NCI-H2171 treated with DMSO at 0.1 percent for 48 hours (cell line): ENCODE results near the gene SDK2.

Experiments used
- DNase-seq: peaks from one replicate; lab custom pipeline; 2025; lab: John Stamatoyannopoulos, UW

The SDK2 gene

DNA sequence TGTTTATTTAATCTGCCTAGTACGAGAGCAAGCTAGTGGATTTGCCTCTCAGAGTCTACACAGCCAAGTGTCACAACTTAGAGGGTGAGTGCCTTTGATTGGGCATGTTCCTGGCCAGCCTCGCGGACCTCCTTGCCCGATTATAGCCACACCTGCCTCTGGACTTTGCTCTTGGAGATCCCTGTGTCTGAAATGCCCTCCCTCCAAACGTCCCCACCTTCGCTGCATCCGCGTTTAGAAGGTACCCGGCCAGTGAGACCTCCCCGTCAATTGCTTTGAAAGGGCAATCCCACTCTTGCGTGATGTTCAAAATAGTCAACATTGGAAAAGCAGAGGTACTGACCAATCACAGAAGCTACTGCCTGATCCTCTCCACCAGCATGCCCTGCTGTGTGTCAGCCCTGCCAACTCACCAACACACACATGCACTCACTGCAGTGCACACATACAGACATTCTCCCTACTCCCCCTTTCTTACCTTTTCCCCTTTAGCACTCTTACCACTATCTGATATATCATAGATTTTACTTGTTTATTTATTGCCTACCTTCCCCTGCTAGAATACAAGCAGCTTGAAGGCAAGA lies 6.5 kb upstream of the SDK2 start:
- no peak for DNase-seq

DNA sequence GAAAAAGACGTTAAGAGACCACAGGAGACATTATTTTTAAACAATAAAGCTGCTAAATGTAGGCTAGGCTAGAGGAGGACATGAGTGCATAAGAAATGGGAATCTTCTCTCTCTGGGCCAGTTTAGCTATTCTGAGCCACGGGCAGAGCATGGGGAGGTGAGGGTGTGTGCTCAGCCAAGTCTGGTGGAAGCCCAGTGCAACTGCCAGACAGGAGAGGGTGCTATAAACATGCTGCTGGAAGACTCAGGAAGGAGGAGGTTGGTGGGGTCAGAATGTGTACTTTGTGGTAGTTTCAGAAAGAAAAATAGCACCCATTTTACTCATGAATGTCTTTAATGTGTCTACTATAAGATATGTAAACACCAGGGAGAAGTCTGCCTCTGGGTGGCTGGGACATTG lies 5.9 kb upstream of the SDK2 start:
- DNase-seq, result peak; percentile 23

DNA sequence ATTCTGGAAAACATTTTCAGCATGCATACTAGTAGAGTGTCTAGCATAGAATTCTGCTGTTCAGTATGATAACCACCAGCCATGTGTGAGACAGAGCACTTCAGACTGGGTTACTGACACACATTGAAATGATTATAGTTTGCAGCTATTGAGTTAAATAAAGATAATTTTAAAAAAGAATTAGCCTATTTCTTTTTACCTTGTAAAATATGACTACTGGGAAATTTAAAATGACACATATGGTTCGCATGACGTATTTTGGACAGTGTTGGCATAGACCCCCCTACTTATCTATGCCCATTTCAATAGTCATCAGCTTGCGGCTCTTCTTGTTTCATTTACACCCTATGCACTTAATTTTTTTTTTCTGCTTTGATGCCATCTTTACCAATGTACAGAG lies 4.7 kb upstream of the SDK2 start:
- DNase-seq, result no peak

DNA sequence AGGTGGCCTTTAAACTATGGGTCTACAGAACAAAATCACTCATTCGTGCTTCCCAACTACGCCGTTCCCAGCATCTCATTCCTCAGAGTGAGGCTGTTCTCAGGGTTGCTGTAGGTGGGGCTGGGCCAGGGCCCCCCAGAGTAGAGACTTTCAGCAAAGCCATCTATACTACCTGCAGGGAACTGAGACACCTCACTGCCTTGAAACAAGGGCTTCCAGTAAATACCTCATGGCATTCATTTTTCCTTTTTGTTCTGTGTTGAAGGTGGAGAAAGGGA lies 4.2 kb upstream of the SDK2 start:
- no peak for DNase-seq

DNA sequence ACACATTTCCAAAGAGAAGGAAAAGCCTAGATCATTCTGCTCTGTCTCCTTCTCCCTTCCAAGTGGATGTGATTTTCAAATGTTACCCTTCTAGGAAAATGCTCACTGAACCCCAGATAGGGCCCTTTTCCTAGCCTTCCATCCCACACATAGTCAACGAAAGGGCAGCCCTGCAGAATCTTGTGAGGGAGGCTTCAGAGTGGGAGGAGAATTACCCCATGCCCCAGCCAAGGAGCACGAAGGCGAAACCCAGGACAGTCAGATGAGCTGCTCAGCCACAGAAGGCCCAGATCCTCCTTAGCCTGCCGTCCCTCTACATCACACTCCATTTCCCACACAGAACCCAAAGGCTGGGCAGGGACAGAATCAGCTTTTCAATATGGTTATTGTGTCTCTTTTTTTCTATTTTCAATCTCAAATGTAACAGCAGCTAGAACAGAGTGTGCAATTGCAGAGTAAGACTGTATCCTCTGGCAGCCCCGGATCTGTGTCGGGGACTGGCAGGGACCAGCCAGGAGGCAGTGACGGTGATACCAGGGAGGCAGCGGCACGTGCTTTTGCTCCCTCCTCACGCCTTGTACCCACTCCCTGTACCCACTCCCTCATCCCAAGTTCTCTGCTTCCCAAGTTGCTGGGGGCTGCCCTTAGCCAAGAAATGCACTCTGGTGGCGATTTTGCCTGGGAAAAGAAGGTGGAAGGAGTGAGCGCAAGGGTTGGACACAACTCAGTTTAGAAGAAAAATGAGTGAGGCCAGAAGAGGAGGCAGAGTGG lies 3.7 kb upstream of the SDK2 start:
- no peak for DNase-seq

DNA sequence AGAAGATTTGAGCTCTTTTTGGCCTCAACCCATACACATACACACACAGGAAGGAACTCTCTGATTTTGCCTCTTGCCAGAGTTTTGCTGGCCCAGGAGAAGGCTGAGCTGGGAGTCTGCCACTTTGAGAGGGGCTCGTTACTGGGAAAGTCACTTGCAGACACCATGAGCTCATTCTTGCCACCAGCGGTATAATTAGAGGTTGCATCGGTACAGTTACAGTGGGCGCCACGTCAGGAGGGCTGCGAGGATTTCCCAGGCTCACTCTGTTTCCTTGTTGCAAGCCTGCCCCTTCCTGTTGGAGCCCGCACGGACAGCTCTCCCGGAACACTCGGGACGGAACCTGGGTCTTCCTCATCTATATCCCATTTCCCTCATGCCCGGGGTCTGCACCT lies 3.1 kb upstream of the SDK2 start:
- DNase-seq, result no peak

DNA sequence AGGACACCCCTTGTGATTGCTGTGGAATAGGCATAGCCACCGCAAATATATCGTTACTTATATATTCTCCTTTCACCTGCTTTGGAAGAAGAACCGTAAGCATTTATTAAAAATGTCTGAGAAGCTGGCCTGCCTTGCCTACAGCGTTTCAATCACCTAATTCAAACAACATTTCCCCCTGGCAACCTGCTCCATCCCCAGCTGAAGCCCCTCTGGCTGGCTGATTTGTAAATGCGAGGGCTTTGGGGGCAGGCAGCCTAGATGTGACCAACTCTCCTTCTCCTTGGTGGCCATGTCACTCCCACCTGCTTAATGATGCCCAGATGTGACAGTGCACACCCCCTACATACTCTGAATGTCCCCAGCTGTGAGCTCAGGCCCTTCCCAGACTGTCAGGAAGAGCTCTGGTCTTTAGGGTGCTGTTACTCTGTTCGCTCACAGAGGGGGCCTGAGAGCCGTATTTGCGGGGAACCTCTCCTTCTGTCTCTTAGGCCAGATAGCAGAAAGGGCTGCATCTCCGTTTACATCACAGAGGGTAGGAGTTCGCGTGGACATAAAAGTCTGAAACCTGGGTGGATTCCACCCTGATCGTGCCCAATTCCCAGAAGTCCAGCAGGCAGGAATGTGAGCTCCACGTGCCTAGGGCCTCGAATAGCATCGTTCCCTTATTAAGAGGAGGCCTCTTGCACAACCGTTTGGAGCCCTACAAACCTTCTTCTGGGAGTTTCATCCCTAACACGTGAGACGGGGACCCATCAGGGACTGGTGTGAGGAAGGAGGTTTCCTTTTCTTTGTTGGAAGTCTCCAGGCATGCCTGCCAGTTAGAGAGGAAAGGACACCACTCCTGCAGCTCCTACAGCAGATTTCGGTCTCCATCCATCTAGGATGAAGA lies 2.4 kb upstream of the SDK2 start:
- DNase-seq, result peak; percentile 25

DNA sequence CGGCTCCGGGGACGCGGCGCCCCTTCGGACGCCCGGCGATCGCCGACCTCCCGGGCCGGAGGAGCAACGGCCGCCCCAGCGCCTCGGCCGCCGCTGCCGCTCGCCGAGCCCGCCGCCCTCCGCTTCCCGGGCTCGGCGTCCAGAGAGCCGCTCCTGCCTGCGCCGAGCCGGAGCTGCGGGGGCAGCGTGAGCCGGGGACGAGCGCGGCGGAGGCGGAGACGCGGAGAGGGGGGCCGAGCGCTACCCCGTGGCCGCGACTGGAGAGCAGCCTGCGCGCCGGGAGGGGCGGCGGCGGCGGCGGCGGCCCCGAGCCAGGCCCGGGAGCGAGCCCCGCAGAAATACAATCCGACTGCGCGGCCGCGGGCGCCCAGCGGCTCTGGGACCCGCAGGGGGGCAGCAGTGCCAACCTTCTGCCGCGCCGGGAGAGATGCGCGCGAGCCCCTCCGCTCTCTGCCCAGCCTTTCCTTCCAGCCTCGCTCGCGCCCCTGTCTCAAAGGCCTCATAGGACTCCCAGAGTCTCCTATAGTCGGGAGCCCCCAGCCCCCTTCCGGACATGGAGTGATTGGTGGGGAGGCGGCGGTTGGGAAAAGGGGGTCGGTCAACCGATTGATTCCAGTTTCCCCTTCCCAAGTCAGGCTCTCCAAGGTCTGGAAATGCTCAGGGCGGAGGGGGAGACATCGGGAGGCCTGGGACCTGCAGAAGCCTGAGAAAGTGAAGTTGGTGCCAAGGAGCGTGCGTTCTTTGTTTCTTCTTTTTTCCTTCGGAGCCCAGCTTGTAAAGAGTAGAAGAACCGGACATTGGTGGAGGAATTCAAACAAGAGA lies 1.0 kb upstream of the SDK2 start:
- peak; percentile 63 for DNase-seq

DNA sequence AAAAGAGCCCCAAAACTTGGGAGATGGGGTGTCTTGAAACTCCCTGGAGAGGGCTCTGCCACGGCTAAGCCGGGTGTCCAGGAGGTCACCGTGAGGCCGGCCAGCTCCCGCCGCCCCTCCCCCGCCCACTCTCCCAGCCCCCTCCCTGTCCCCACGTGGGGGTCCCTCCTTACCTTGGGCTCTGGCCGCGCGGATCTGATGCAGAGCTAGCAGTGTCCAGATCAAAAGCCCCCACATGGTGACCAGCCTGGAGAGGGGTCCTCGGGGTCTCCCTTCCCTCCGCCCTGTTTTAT lies 447 bp downstream of the SDK2 start:
- no peak for DNase-seq

DNA sequence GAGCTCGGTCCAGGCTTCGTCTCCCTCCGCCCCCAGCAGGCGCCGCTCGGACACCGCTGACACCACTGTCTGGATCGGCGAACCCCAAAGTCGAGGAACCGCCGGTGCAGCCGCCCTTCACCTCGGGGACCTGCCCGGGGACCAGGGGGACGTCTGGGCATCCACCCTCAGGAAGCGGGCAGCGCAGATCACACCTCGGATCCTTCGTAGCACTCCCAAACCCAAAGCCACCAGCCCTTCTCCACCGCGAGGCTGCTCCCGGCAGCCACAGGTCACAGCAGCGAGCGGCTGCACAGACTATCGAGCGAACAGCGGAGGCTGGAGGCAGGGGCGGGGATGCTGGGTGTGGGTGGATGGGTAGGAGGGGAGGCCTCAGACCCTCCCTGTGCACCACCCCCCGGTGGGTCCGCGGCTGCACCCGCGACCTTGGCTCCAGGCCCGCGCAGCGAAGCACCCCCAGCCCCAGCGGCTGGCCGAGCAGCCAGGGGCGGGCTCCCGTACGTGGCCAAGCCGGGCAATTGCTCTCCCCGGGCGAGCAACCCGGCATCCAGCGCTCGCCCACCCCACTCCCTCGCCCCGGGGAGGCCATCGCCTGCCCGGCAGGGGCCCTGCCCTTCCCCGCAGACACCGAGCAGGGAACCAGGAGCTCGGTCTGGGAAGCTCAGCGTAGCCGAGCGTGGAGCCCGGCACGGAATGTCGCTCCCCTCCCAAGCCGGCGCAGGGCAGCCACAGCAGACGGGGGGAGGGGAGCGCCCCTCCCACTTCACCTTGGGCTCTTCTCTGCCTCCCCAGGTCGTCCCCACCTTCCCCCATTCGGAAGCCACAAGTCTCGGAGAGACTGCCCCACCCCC lies 1.0 kb downstream of the SDK2 start:
- DNase-seq, result peak; percentile 36

DNA sequence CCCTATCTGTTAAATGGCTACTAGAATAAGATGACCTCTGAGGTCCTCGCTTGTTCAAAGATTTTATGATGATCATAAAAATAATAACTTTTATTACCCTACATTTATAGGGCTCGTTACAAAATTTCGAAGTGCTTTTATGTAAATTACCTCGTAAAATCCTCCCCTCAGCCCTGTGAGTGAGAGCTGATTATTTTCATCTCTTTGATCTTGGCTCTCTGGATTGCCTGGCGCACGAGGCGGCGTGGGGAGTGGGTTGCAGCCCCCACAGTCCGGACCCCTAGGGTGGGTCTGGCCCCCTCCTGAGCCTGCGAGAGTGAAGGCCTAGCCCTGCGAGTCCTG lies 1.6 kb downstream of the SDK2 start:
- no peak for DNase-seq

DNA sequence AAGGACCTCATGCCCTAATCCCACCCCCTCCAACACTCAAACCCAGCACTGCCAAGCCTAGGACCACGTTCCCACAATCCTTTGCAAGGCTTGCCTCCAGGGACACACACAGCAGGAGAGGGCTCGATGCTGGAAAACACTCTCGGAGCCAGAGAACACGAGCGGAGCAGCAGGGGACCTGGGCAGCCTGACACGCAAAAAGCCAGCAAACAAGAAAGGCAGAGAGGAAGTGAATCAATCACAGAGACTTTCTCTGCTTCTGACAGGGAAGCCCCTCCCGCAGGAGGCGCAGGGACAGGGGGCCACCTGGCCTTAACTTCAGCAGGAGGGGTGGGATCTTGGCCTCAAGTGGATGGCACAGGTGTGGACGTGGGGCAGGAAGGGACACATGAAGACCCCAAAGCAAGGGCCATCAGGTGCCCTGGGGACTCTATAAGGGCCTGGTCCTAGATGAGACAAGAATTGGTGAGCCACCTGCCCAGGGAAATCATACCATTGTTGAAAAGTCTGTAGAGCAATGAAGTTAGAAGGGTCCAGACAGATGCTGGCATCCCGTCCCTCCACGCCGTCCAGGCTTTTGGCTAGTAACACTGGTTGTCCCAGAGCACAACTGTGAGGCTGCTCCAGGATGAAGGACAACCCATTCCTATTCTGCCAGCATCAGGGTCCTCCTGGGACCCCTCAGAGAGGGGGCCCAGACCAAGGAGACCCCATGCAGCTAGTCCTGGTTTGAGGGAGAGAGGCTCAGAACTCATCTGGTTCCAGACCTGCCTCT lies 2.2 kb downstream of the SDK2 start:
- peak; percentile 47 for DNase-seq

DNA sequence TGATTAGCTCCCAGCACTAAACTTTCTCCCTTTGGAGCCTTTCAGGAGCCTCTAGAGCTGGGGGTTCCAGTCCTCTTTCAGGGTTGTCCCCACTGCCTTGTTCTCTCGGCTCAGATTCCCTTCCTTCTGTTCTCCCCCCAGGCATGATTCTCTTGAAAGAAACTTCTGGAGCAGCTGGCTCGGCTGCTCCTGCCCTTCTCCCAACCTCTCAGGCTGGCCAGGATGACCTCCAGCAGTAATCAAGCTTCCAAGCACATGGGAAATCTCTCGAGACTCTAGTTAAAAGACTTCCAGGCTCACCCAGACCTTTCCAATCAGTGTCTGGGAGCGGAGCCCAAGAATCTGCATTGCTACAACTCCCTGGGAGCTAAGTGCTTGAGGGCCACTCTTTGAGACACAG lies 3.6 kb downstream of the SDK2 start:
- no peak for DNase-seq

DNA sequence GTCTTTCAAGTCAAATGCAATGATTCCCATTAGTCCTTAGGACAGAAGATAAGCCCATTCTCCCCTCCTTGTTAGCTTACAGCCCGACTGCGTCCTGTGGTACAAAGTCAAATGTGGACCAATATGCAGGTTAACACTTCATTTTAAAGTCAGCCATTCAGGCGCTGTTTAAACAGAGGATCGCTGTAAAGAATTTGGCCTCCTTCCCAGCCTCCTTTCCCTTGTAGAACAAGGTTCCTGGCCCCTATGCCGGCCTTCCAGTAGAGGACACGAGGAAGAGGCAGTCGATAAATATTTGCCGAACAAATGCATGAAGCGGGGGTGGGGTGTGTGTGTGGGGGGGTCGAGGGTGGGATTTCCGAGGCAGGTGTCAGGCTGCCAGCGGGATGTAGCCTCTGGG lies 4.3 kb downstream of the SDK2 start:
- DNase-seq, result no peak

DNA sequence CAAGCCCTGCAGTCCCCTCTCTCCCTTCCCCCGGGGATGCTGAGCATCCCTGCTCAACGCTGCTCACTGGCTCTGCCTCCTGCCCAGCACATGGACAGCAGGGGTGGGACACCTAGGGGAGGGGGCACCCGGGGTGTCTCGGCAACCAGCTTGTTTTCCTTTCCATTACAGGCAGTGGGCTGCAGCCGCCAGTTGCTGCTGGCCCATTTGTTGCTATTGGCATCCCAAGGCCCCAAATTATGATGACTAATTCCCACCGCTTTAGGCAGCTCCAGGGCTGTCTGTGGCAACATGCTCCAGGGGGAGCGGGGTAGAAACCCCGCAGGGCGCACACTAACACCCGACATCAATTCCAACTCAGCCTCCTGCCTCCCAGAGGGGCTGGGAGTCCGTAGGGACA lies 4.9 kb downstream of the SDK2 start:
- no peak for DNase-seq

DNA sequence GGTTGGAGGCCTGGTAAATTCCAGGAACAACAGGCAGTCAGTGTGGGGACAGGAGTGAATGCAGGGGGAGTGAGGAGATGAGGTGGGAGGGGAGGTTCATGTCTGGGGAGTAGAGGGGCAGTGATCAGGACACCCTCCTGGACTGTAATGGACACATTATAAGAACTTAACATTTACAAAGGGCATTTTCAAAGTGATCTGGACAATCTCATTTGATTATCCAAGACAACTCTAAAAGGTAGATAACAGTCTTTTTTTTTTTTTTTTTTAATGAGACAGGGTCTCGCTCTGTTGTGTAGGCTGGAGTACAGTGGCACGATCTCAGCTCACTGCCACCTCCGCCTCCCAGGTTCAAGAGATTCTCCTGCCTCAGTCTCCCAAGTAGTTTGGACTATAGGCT lies 5.7 kb downstream of the SDK2 start:
- no peak for DNase-seq

DNA sequence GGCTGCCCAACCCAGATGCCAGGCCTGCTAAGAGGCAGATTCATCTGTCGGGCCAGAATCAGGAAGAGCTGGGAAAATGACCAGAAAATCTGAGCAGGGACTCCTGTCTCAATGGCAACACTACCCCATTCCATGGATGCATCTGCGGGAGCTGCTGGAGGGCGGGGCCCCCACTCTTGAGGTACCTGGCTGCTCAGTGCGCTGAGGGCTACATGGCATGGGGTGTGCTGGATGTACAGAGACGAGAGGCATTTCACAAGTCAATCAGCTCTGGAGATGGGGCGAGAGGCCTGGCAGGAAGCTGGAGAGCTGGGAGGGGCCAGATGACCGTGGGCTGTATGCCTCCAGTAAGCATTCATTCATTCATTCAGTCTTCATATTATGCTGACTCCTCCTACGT lies 6.4 kb downstream of the SDK2 start:
- no peak for DNase-seq

DNA sequence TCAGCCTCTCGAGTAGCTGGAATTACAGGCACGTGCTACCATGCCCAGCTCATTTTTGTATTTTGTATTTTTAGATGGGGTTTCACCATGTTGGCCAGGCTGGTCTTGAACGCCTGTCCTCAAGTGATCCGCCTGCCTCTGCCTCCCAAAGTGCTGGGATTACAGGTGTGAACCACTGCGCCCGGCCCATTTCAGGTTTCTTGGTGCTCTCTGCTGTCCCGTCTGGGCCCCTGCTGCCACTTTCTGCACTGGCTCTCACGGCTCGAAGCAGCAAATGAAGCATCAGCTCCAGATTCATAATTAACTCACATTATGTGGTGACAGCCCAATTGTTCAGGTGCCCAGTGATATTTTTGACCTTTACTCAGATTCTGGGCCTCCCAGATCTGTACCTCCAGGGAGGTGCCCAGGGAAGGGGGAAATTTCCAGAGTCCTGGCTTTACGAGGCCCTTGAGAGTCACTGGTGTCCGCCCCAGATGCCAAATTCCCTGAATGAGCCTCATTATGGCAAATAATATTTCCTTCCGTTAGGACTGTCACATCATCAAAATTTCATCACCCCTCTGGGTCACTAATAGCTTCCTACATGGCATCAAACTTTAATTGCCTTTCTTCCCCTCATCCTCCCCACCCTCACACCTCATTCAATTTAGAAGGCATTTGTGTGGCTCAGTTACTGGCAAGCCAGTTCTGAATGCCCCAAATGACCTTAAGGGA lies 9.0 kb downstream of the SDK2 start:
- no peak for DNase-seq

DNA sequence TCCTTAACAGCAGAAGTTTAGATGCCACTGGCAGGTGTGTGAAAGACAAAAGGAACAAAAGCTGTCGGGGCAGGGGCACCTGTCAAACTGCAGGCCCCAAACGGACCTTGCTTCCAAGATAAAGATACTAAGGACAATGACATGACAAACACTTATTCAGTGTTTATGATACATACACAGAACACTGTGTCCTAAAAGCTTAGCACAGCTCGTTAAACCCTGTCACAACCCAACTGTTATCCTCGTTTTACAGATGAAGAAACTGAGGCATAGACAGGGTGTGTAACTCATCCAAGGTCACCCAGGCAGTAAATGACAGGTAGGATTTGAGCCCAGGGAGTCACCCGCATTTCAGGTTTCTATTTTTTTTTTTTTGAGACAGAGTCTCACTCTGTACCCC lies 9.6 kb downstream of the SDK2 start:
- DNase-seq, result no peak

DNA sequence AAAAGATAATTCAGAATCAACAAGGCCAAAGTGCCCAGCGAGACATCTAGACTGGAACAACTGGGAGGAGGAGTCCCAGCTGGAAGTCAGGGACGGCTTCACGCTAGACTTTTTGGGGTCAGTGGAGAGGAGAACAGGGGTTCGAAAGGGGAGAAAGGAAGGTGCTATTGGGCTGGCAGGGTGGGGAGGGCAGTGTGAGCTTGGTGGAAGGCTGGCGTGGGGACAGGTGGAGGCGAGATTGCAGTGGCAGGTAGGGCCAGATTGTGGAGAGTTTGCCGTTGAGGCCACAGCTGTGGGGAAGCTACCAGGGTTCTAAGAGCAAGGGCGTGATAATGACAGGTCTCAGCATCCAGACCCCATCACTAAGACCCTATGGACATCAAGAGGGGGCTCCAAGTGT lies 10.5 kb downstream of the SDK2 start:
- DNase-seq, result no peak
